Gastroesophageal sphincter (tissue), 4 donors: Measurements from ENCODE around the gene PSMA7. TPM values are rescaled to one million over a fixed set of nuclear protein-coding genes. Genes with fewer than 3 reads are reported as not detected.

Source experiments
- ATAC-seq: fragments of 150-250 bp; one replicate; pipeline ENCODE4 v1.9.1; 2016; ENCODE audit warnings: mild to moderate bottlenecking, moderate library complexity
- H3K27ac ChIP-seq, 4 donors: fragments of 200-600 bp; sonication (generic) in 3 of 4; 1 replicate in 3 of 4; 2 replicates in 1 of 4; pipeline ENCODE4 v1.5.1; 2016 to 2019
- H3K27me3 ChIP-seq: fragments of 200-600 bp; sonication (generic); one replicate; pipeline ENCODE4 v1.5.1; 2019
- H3K36me3 ChIP-seq, 2 donors: fragments of 200-600 bp; sonication (generic); one replicate each; pipeline ENCODE4 v1.5.1; 2019; ENCODE audit warnings: control low read depth in 1 of 2
- H3K4me1 ChIP-seq, 3 donors: fragments of 200-600 bp; sonication (generic); 1 replicate in 2 of 3; 2 replicates in 1 of 3; pipeline ENCODE4 v1.5.1; 2016 to 2019; ENCODE audit warnings: control low read depth in 2 of 3
- H3K4me3 ChIP-seq, 2 donors: fragments of 200-600 bp; sonication (generic); one replicate each; pipeline ENCODE4 v1.5.1; 2019; ENCODE audit warnings: mild to moderate bottlenecking in 1 of 2, moderate library complexity in 1 of 2
- H3K9me3 ChIP-seq, 3 donors: fragments of 200-600 bp; sonication (generic); one replicate each; pipeline ENCODE4 v1.5.1; 2017 to 2019; ENCODE audit warnings: control low read depth in 2 of 3
- EP300 ChIP-seq: sonication (generic); formaldehyde crosslinking; IDR thresholded peaks from one replicate; pipeline ENCODE4 v1.6.1; 2017; ENCODE audit warnings: antibody characterized with exemption, mild to moderate bottlenecking
- POLR2A ChIP-seq, 2 donors: fragments of 450-650 bp; IDR thresholded peaks; one replicate each; pipeline ENCODE4 v1.6.1; 2017; ENCODE audit warnings: antibody characterized with exemption in 2 of 2, mild to moderate bottlenecking in 2 of 2, moderate library complexity in 1 of 2
- POLR2AphosphoS5 ChIP-seq: sonication (generic); formaldehyde crosslinking; IDR thresholded peaks from one replicate; pipeline ENCODE4 v1.6.1; 2017; ENCODE audit warnings: antibody characterized with exemption
- WGBS, 2 donors: methylation state at CpG; one replicate each; pipeline ENCODE4 v1.1.5; 2018; ENCODE audit warnings: low coverage in 1 of 2; 5-methylcytosine and 5-hydroxymethylcytosine counted together
- total RNA-seq, 4 donors: library from RNA; depleted of rRNA; stranded (reverse); fragments of >200 nt; gene quantifications; one replicate each; pipeline ENCODE4 v1.1.0, GENCODE V29; 2016
- TF ChIP-seq, protein P1 (sequence below), 4 experiments: fragments of 200-600 bp in 2 of 4; fragments of 450-650 bp in 2 of 4; sonication (generic) in 1 of 4; IDR thresholded peaks; one replicate each; pipeline ENCODE4 v1.5.1; 2017 to 2019; ENCODE audit warnings: antibody characterized with exemption in 4 of 4, mild to moderate bottlenecking in 2 of 4, moderate library complexity in 2 of 4

The PSMA7 gene
- total RNA-seq, result 100 to 1,000 TPM; 253 to 352 (median 303) TPM

DNA sequence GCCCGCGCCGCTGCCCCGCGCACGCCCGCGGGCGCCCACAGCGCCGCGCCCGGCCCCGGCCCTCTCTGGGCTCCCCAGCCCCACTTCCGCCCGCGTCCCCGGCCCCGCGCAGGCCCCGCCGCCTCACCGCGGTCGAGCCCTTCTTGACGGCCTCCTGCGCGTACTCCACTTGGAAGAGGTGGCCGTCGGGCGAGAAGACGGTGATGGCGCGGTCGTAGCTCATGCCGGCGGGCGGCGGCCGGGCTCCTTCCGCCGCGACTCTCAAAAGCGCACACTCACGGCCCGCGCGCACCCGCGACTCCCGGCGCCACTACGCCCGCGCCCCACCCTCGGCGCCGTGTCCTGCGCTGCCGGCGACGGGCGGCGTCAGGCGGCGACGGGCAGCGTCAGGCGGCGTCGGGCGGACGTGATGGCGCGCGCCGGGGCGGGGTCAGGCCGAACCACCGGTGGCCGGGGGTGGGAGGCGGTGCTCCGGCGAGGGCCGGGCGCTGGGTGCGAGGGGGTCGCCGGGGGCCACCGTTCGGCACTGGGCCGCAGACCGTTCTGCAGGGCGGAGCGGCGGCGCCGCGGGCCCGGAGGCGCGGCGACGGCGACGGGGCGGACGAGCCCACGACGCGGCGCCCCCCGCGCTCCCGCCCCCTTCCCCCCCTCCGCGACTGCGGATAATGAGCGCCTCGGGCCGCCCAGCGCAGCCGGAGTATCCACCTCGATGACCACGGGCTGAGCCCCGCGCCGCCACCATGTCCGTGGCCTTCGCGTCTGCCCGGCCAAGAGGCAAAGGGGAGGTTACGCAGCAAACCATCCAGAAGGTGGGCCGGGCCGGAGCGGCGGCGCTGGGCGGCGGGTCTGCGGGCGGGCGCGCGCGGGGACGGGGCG is at the start of gene PSMA7, which contains the start of gene SS18L1:
Gene PSMA7 (minus strand): TSS at position 314 of the 876 bp plus-strand sequence. CDS start 91 bp downstream, at position 223.
Gene SS18L1 (plus strand): TSS at position 689 of the 876 bp plus-strand sequence. CDS start 52 bp downstream, at position 741.
- no CpG with 5 or more reads among the region's 148 CpGs for WGBS, 2 donors
- H3K4me1 ChIP-seq, result peaks cover 0 to 72% (median 23%) of the 10 kb centered on the region in 3 donors
- ATAC-seq, result peak; percentile 95

DNA sequence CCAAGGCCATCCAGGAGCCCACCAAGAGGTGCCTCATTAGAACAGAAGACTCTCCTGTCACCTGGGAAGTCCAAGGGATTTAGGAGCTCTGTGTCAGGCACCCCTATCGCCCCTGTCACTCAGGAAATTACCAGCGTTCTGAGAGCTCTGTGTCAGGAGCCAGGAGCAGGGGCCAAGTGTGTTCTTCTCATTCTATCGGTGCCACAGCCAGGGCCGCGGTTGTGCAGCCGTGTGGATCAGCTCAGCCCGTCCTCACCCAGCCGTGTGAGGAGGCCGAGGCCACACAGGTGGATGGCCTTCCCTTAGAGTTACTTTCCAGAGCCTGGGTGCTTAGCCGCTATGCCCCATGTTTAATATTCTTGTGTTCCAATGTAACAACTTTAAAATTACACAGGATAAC is 49.4 kb upstream of the PSMA7 start:
- H3K4me3 ChIP-seq, result no peak overlapping the region
- WGBS, 2 donors, result no CpG with 5 or more reads among the region's 10 CpGs
- ATAC-seq, result no peak

More for the DNA sequence above, at the start of gene PSMA7, which contains the start of gene SS18L1:
- no peaks in the 10 kb centered on the region for H3K27me3 ChIP-seq
- peak within 1 kb of the TSS; percentile 91 to 100 (median 98) for H3K27ac ChIP-seq
- no peaks in the 10 kb centered on the region for H3K9me3 ChIP-seq
- peaks cover 0 to 24% of the 10 kb centered on the region in 2 donors for H3K36me3 ChIP-seq
- TF ChIP-seq POLR2AphosphoS5 (peak; percentile 83), POLR2A (IDR thresholded peaks at IDR 0.05) (peak; percentile 95 to 96)
- TF ChIP-seq, protein P1, sequence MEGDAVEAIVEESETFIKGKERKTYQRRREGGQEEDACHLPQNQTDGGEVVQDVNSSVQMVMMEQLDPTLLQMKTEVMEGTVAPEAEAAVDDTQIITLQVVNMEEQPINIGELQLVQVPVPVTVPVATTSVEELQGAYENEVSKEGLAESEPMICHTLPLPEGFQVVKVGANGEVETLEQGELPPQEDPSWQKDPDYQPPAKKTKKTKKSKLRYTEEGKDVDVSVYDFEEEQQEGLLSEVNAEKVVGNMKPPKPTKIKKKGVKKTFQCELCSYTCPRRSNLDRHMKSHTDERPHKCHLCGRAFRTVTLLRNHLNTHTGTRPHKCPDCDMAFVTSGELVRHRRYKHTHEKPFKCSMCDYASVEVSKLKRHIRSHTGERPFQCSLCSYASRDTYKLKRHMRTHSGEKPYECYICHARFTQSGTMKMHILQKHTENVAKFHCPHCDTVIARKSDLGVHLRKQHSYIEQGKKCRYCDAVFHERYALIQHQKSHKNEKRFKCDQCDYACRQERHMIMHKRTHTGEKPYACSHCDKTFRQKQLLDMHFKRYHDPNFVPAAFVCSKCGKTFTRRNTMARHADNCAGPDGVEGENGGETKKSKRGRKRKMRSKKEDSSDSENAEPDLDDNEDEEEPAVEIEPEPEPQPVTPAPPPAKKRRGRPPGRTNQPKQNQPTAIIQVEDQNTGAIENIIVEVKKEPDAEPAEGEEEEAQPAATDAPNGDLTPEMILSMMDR (IDR thresholded peaks at IDR 0.05), result no peak
- H3K4me3 ChIP-seq, result peak within 1 kb of the TSS; percentile 96

DNA sequence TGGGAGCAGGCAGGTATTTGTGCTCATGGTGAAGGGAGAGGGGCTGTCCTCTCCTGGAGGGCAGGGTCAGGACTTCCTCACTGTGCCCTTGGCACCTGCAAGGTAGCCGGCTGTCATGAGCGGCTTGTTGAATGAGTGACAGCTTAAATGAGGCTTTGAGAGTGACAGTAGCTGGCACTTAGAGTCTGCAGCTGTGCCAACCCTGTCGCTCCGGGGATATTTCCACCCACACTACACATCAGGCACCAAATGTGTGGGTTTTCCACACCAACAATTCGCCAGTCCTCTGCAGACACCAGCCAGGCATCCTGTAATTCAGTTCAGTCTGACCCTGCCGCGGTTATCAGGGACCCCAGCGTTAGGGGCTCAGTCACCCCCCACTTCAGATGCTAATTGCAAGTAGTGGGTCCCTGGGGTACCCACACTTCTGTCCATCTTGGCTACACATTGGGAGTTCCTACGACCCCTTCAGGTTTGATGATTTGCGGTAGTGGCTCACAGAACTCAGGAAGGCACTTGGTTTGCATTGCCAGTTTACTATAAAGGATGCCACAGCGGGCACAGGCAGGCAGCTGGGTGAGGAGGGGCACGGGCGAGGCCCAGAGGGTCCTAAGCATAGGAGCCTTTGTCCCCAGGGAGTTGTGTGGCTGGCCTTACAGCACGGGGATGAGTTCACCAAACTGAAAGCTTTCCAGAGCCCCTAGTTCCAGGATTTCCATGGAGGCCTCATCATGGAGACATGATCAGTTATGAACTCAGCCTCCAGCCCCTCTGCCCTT is 48.8 kb upstream of the PSMA7 start:
- H3K9me3 ChIP-seq, result no peaks in the 10 kb centered on the region
- H3K27me3 ChIP-seq, result no peaks in the 10 kb centered on the region
- no peak overlapping the region for H3K4me3 ChIP-seq
- no peak for ATAC-seq
- TF ChIP-seq, protein P1 (IDR thresholded peaks at IDR 0.05), result no peak
- TF ChIP-seq POLR2AphosphoS5, result no peak
- TF ChIP-seq EP300, result no peak
- TF ChIP-seq POLR2A (IDR thresholded peaks at IDR 0.05), result no peak
- peaks cover 0 to 77% of the 10 kb centered on the region in 2 donors for H3K36me3 ChIP-seq
- H3K27ac ChIP-seq, result no peak overlapping the region
- H3K4me1 ChIP-seq, result peaks cover 0 to 8% (median 0%) of the 10 kb centered on the region in 3 donors
- WGBS, 2 donors, result 60 to 67% methylated on average over 1 to 3 of the region's 14 CpGs

More for the DNA sequence above, 49.4 kb upstream of the PSMA7 start:
- H3K4me1 ChIP-seq, result peaks cover 0 to 1% (median 0%) of the 10 kb centered on the region in 3 donors
- peaks cover 0 to 84% of the 10 kb centered on the region in 2 donors for H3K36me3 ChIP-seq
- H3K27me3 ChIP-seq, result no peaks in the 10 kb centered on the region
- H3K27ac ChIP-seq, result no peak overlapping the region
- no peak for TF ChIP-seq POLR2AphosphoS5
- no peaks in the 10 kb centered on the region for H3K9me3 ChIP-seq

DNA sequence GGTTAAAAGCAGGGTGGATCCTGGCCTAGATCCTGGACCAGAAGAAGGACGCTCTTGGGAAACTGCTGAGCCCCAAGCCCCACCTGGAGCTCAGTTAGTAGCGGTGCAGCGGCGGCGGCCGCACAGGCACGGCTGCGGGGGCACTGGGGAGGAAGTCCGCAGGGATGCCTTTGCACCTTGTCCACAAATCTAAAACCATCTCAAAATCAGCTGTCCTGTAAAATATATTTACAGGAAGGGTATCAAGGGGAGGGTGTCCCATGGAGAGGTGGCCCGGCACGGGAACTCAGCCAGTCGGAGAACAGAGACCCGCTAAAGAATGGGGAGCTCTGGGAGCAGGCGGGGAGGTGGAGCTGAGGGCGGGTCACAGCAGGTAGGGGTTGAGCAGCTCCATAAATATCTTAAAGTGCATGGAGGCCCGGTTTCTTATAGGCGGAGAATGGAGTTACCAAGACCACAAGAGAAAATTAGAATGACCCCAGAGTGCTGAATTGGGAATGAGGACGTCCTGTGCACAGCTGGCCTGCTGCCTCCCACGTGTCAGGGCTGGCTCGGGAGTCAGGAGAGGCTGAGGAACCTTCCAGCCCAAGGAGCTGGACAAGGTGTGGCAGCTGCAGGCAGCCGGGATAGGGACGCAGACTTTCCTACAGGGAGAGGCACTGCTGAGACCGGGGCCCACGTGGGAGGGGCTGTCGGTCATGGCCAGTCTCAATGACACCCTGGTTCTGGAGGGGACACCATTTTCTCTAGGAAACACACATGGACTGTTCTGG is 47.6 kb upstream of the PSMA7 start:
- Histone ChIP-seq H3K4me1 (peaks cover 0 to 13% (median 0%) of the 10 kb centered on the region in 3 donors), H3K27me3 (no peaks in the 10 kb centered on the region), H3K4me3 (no peak overlapping the region), H3K9me3 (no peaks in the 10 kb centered on the region), H3K27ac (no peak overlapping the region), H3K36me3 (peaks cover 0 to 67% of the 10 kb centered on the region in 2 donors)
- 71 to 89% methylated on average over 7 to 15 of the region's 25 CpGs for WGBS, 2 donors
- no peak for ATAC-seq
- TF ChIP-seq POLR2A (IDR thresholded peaks at IDR 0.05), result no peak
- TF ChIP-seq EP300, result no peak
- TF ChIP-seq, protein P1 (IDR thresholded peaks at IDR 0.05), result no peak
- TF ChIP-seq POLR2AphosphoS5, result no peak
